Prostate gland (tissue), 2 donors: ENCODE data around the gene RELL1. TPM values are rescaled to one million over a fixed set of nuclear protein-coding genes. Genes with fewer than 3 reads are reported as not detected.
A peak's percentile ranks its signal among the peaks of the same experiment; 100 is the strongest.
"Not testable (repeated sequence)": the region's sequence is repeated elsewhere in the genome, so short reads cannot be mapped to it uniquely, and the experiment has no call there.

Experiments used
- DNase-seq: peaks from one replicate; pipeline ENCODE4 v3.0.0-alpha.2; 2019; ENCODE audit warnings: low spot score
- H3K27ac ChIP-seq, 2 donors: fragments of 200-600 bp; sonication (generic); 2 replicates each; pipeline ENCODE4 v1.5.1; 2017 to 2019
- H3K27me3 ChIP-seq: fragments of 200-600 bp; sonication (generic); replicated peaks from 2 replicates; pipeline ENCODE4 v1.5.1; 2019; ENCODE audit not compliant: insufficient read depth
- H3K36me3 ChIP-seq, 2 donors: fragments of 200-600 bp; sonication (generic); 1 replicate in 1 of 2; 2 replicates in 1 of 2; pipeline versions ENCODE4 v1.5.1 to v1.8.1; 2017 to 2019
- H3K4me1 ChIP-seq: fragments of 200-600 bp; sonication (generic); replicated peaks from 2 replicates; pipeline ENCODE4 v1.5.1; 2019
- H3K4me3 ChIP-seq, 2 donors: fragments of 200-600 bp; sonication (generic); 2 replicates each; pipeline ENCODE4 v1.5.1; 2017 to 2019
- H3K9me3 ChIP-seq: fragments of 200-600 bp; sonication (generic); 2 replicates; pipeline ENCODE4 v1.5.1; 2017
- CTCF ChIP-seq, 4 experiments: fragments of 200-600 bp in 2 of 4; fragments of 450-650 bp in 2 of 4; sonication (generic) in 2 of 4; IDR thresholded peaks; 1 replicate in 3 of 4; 2 replicates in 1 of 4; pipeline ENCODE4 v1.5.1; 2016 to 2019; ENCODE audit warnings: antibody characterized with exemption in 4 of 4, mild to moderate bottlenecking in 2 of 4, moderate library complexity in 2 of 4
- POLR2A ChIP-seq: fragments of 450-650 bp; IDR thresholded peaks from one replicate; pipeline ENCODE4 v1.6.1; 2016; ENCODE audit warnings: antibody characterized with exemption, mild to moderate bottlenecking
- POLR2AphosphoS5 ChIP-seq: sonication (generic); formaldehyde crosslinking; IDR thresholded peaks from one replicate; pipeline ENCODE4 v1.6.1; 2017; ENCODE audit warnings: antibody characterized with exemption
- WGBS: methylation state at CpG from one replicate; pipeline ENCODE4 v1.1.5; 2018; 5-methylcytosine and 5-hydroxymethylcytosine counted together
- intact Hi-C: fragments of 100-400 bp; cut with DNase I; formaldehyde crosslinking; loops from one replicate; pipeline ENCODE4 v1.14.2; 2022
- total RNA-seq, 2 donors: library from RNA; depleted of rRNA; stranded (reverse); fragments of >200 nt; gene quantifications; one replicate each; pipeline ENCODE4 v1.1.0, GENCODE V29; 2016

The RELL1 gene
- total RNA-seq, 2 donors from 2014 or later, result 18.9 to 26.2 TPM

DNA sequence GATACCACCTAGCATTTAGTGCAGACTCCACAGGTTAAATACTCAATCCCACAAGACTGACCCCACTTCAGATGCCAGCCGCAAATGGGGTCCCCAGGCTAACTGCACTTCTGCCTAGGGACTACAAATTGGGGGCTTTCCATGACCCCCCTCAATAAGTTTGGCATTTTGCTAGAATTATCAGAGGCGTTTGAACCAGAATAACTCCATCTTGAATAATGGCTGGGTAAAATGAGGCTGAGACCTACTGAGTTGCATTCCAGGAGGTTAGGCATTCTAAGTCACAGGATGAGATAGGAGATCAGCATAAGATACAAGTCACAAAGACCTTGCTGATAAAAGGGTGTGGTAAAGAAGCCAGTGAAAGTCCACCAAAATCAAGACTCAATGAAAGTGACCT, 15.1 kb downstream of the RELL1 start:
- Histone ChIP-seq H3K9me3 (no peaks in the 10 kb centered on the region), H3K27ac (no peak overlapping the region), H3K4me1 (no peaks in the 10 kb centered on the region), H3K36me3 (no peaks in the 10 kb centered on the region), H3K27me3 (no peaks in the 10 kb centered on the region), H3K4me3 (no peak overlapping the region)
- TF ChIP-seq POLR2A (no peak), POLR2AphosphoS5 (no peak), CTCF (IDR thresholded peaks at IDR 0.05) (no peak)
- WGBS, result 50% methylated on average over 2 of the region's 2 CpGs
- no peak for DNase-seq
- intact Hi-C loops, result no loop called here

GRCh38 chr4:37670249-37670648, 15.9 kb downstream of the RELL1 start:
- Histone ChIP-seq H3K4me3 (no peak overlapping the region), H3K4me1 (no peaks in the 10 kb centered on the region), H3K27ac (no peak overlapping the region), H3K36me3 (no peaks in the 10 kb centered on the region), H3K27me3 (no peaks in the 10 kb centered on the region), H3K9me3 (no peaks in the 10 kb centered on the region)
- intact Hi-C loops, result no loop called here
- WGBS, result 62% methylated on average over 1 of the region's 1 CpG
- TF ChIP-seq POLR2AphosphoS5, result no peak
- no peak for TF ChIP-seq POLR2A
- TF ChIP-seq CTCF (IDR thresholded peaks at IDR 0.05), result no peak
- DNase-seq, result no peak

- WGBS, result 97% methylated on average over 2 of the region's 26 CpGs
- H3K4me1 ChIP-seq, H3K9me3 ChIP-seq, H3K27me3 ChIP-seq, H3K27ac ChIP-seq, H3K36me3 ChIP-seq, intact Hi-C loops, H3K4me3 ChIP-seq, DNase-seq: not testable (repeated sequence)
Measured at GRCh38 chr4:37669124-37669523, 17.1 kb downstream of the RELL1 start.

GRCh38 chr4:37667197-37668100, 18.7 kb downstream of the RELL1 start:
- H3K27me3 ChIP-seq, result no peaks in the 10 kb centered on the region
- no peaks in the 10 kb centered on the region for H3K9me3 ChIP-seq
- no peak overlapping the region for H3K27ac ChIP-seq
- no peak for DNase-seq
- intact Hi-C loops, result no loop called here
- H3K4me3 ChIP-seq, result no peak overlapping the region
- no peak for TF ChIP-seq POLR2AphosphoS5
- no peak for TF ChIP-seq CTCF (IDR thresholded peaks at IDR 0.05)
- TF ChIP-seq POLR2A, result no peak
- WGBS, result 84% methylated on average over 2 of the region's 2 CpGs
- no peaks in the 10 kb centered on the region for H3K4me1 ChIP-seq
- H3K36me3 ChIP-seq, result no peaks in the 10 kb centered on the region

DNA sequence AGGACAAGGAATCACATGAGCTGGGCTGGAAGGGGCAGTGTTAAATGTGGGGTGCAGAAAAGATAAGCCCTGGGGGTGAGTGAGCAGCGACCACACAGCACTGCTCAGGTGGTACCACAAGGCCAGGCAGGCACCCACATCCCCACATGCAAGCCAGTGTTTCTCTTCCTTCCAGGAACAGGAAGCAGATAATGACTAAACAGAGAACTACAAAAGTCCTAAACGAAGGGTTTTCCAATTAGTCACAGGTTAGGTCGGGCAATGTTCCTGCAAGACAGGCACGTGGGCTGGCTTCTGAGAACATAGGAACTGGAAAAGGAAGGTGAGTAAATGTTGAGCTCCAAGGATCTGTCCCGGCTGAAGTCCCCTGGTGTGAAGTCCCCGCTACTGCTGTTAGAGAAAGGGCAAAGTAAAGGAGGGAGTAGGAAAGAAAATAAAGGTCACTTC, 19.5 kb downstream of the RELL1 start:
- no peak overlapping the region for H3K27ac ChIP-seq
- H3K27me3 ChIP-seq, result no peaks in the 10 kb centered on the region
- H3K4me1 ChIP-seq, result no peaks in the 10 kb centered on the region

More for the DNA sequence above, 19.5 kb downstream of the RELL1 start:
- intact Hi-C loops, result no loop called here
- Histone ChIP-seq H3K9me3 (no peaks in the 10 kb centered on the region), H3K4me3 (no peak overlapping the region), H3K36me3 (no peaks in the 10 kb centered on the region)
- DNase-seq, result no peak
- TF ChIP-seq POLR2AphosphoS5 (peak; percentile 35), POLR2A (no peak), CTCF (IDR thresholded peaks at IDR 0.05) (no peak)
- WGBS, result 62% methylated on average over 6 of the region's 6 CpGs
